ENCODE results near the gene PCGF5. TPM values are rescaled to one million over a fixed set of nuclear protein-coding genes. Genes with fewer than 3 reads are reported as not detected.
"Not testable (repeated sequence)": the region's sequence is repeated elsewhere in the genome, so short reads cannot be mapped to it uniquely, and the experiment has no call there.

PCGF5 gene
- total RNA-seq, 2 donors from 2014 or later = 48.7 to 71.7 TPM

GRCh38 chr10:91257310-91257709 lies 36.8 kb downstream of the PCGF5 start:
- TF ChIP-seq, protein P1, sequence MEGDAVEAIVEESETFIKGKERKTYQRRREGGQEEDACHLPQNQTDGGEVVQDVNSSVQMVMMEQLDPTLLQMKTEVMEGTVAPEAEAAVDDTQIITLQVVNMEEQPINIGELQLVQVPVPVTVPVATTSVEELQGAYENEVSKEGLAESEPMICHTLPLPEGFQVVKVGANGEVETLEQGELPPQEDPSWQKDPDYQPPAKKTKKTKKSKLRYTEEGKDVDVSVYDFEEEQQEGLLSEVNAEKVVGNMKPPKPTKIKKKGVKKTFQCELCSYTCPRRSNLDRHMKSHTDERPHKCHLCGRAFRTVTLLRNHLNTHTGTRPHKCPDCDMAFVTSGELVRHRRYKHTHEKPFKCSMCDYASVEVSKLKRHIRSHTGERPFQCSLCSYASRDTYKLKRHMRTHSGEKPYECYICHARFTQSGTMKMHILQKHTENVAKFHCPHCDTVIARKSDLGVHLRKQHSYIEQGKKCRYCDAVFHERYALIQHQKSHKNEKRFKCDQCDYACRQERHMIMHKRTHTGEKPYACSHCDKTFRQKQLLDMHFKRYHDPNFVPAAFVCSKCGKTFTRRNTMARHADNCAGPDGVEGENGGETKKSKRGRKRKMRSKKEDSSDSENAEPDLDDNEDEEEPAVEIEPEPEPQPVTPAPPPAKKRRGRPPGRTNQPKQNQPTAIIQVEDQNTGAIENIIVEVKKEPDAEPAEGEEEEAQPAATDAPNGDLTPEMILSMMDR (IDR thresholded peaks at IDR 0.05) = no peak
- no peaks in the 10 kb centered on the region for H3K4me1 ChIP-seq
- intact Hi-C loops (cut with DNase I) = loop anchor here (10.0 kb wide), 1 partner anchor 343 kb away; no protein-coding TSS in a partner anchor
- no peak for DNase-seq
- H3K36me3 ChIP-seq = no peaks in the 10 kb centered on the region
- no peak overlapping the region for H3K27ac ChIP-seq
- no peaks in the 10 kb centered on the region for H3K9me3 ChIP-seq
- no peak overlapping the region for H3K4me3 ChIP-seq
- H3K27me3 ChIP-seq = no peaks in the 10 kb centered on the region
- H3K9ac ChIP-seq (ENCODE audit: low read depth in 2 of 2, low read length in 2 of 2) = no peak overlapping the region

GRCh38 chr10:91260417-91260816 lies 40.0 kb downstream of the PCGF5 start:
- H3K4me3 ChIP-seq; H3K4me1 ChIP-seq; intact Hi-C loops (cut with DNase I); H3K9ac ChIP-seq (ENCODE audit: low read depth in 2 of 2, low read length in 2 of 2); H3K36me3 ChIP-seq; H3K27me3 ChIP-seq; H3K9me3 ChIP-seq; DNase-seq; H3K27ac ChIP-seq: not testable (repeated sequence)

- no peaks in the 10 kb centered on the region for H3K27me3 ChIP-seq
- H3K9me3 ChIP-seq = no peaks in the 10 kb centered on the region
- intact Hi-C loops (cut with DNase I) = no loop called here
- TF ChIP-seq, protein P1 (IDR thresholded peaks at IDR 0.05) = no peak
- H3K27ac ChIP-seq = no peak overlapping the region
- no peak for DNase-seq
- no peak overlapping the region for H3K9ac ChIP-seq (ENCODE audit: low read depth in 2 of 2, low read length in 2 of 2)
- no peak overlapping the region for H3K4me3 ChIP-seq
- H3K4me1 ChIP-seq = no peaks in the 10 kb centered on the region
- H3K36me3 ChIP-seq = no peaks in the 10 kb centered on the region
Observed at GRCh38 chr10:91271886-91272285, 51.4 kb downstream of the PCGF5 start.

GRCh38 chr10:91284486-91285090 lies 64.1 kb downstream of the PCGF5 start:
- Histone ChIP-seq H3K27ac (no peak overlapping the region), H3K27me3 (no peaks in the 10 kb centered on the region), H3K4me1 (no peaks in the 10 kb centered on the region), H3K9me3 (no peaks in the 10 kb centered on the region), H3K9ac (ENCODE audit: low read depth in 2 of 2, low read length in 2 of 2) (no peak overlapping the region), H3K4me3 (no peak overlapping the region), H3K36me3 (no peaks in the 10 kb centered on the region)
- intact Hi-C loops (cut with DNase I) = no loop called here
- TF ChIP-seq, protein P1 (IDR thresholded peaks at IDR 0.05) = no peak
- no peak for DNase-seq

GRCh38 chr10:91286572-91286971 lies 66.1 kb downstream of the PCGF5 start:
- TF ChIP-seq, protein P1 (IDR thresholded peaks at IDR 0.05) = no peak
- Histone ChIP-seq H3K36me3 (no peaks in the 10 kb centered on the region), H3K4me3 (no peak overlapping the region), H3K27ac (no peak overlapping the region), H3K9ac (ENCODE audit: low read depth in 2 of 2, low read length in 2 of 2) (no peak overlapping the region), H3K4me1 (no peaks in the 10 kb centered on the region), H3K9me3 (no peaks in the 10 kb centered on the region), H3K27me3 (no peaks in the 10 kb centered on the region)
- no peak for DNase-seq
- intact Hi-C loops (cut with DNase I) = no loop called here

- Histone ChIP-seq H3K4me1 (no peaks in the 10 kb centered on the region), H3K9ac (ENCODE audit: low read depth in 2 of 2, low read length in 2 of 2) (no peak overlapping the region), H3K4me3 (no peak overlapping the region), H3K27me3 (no peaks in the 10 kb centered on the region), H3K27ac (no peak overlapping the region), H3K36me3 (no peaks in the 10 kb centered on the region), H3K9me3 (no peaks in the 10 kb centered on the region)
- intact Hi-C loops (cut with DNase I) = no loop called here
- TF ChIP-seq, protein P1 (IDR thresholded peaks at IDR 0.05) = no peak
- DNase-seq = no peak
Observed at GRCh38 chr10:91287276-91287675, 66.8 kb downstream of the PCGF5 start.
